K562 (cell line): ENCODE measurements around the gene CNP. TPM values are rescaled to one million over a fixed set of nuclear protein-coding genes. Genes with fewer than 3 reads are reported as not detected.

Source experiments
- BRD4 ChIP-seq: fragments of 200-600 bp; sonication (generic); IDR thresholded peaks from 2 replicates; pipeline ENCODE4 v1.6.1; 2017; ENCODE audit warnings: inconsistent platforms
- CBFB ChIP-seq: sonication (generic); formaldehyde crosslinking; IDR thresholded peaks from 2 replicates; pipeline ENCODE4 v1.4.0; 2020; ENCODE audit warnings: mild to moderate bottlenecking, missing genetic modification reagents
- CSDE1 ChIP-seq, 2 experiments: fragments of 450-650 bp; IDR thresholded peaks; 2 replicates each; pipeline ENCODE4 v1.6.1; 2016; ENCODE audit warnings: mild to moderate bottlenecking in 1 of 2
- GABPA ChIP-seq: fragments of 200-800 bp; sonication (Bioruptor generic); conservative IDR thresholded peaks from 2 replicates; pipeline ENCODE4 v1.6.1; 2016; ENCODE audit warnings: low read depth, missing genetic modification characterization, missing compliant biosample characterization
- GABPB1 ChIP-seq: sonication (generic); formaldehyde crosslinking; IDR thresholded peaks from 2 replicates; pipeline ENCODE4 v1.8.0; 2022; ENCODE audit warnings: mild to moderate bottlenecking, missing genetic modification reagents
- HMGN3 ChIP-seq: IDR thresholded peaks from 2 replicates; pipeline ENCODE4 v1.6.1; 2011; ENCODE audit warnings: borderline replicate concordance, low read depth, mild to moderate bottlenecking, mixed read lengths, low read length; ENCODE audit not compliant: insufficient read length; ENCODE audit errors: extremely low read depth
- PTRF ChIP-seq: fragments of 450-650 bp; IDR thresholded peaks from 2 replicates; pipeline ENCODE4 v1.6.1; 2016; ENCODE audit warnings: mild to moderate bottlenecking, missing genetic modification characterization, missing compliant biosample characterization
- TAF1 ChIP-seq: IDR thresholded peaks from 2 replicates; pipeline ENCODE4 v1.6.1; 2011; ENCODE audit warnings: mild to moderate bottlenecking, low read length, moderate library complexity; ENCODE audit not compliant: insufficient read depth, control insufficient read depth, severe bottlenecking; ENCODE audit errors: extremely low read depth
- ZEB2 ChIP-seq: fragments of 450-650 bp; IDR thresholded peaks from 2 replicates; pipeline ENCODE4 v1.6.1; 2016
- ZNF197 ChIP-seq: fragments of 200-800 bp; sonication (Bioruptor generic); IDR thresholded peaks from 2 replicates; pipeline ENCODE4 v1.6.1; 2016; ENCODE audit warnings: low read depth, missing genetic modification characterization, missing compliant biosample characterization
- ZNF609 ChIP-seq: sonication (generic); formaldehyde crosslinking; IDR thresholded peaks from 2 replicates; pipeline ENCODE4 v1.8.1; 2023; ENCODE audit warnings: missing genetic modification reagents, mild to moderate bottlenecking, borderline replicate concordance
- ZNF668 ChIP-seq: fragments of 250-450 bp; sonication (Bioruptor Pico); IDR thresholded peaks from 2 replicates; pipeline ENCODE4 v1.8.0; 2022; ENCODE audit warnings: mild to moderate bottlenecking, inconsistent platforms
- ZNF785 ChIP-seq: fragments of 250-450 bp; sonication (Bioruptor Pico); IDR thresholded peaks from 2 replicates; pipeline ENCODE4 v1.4.0; 2020; ENCODE audit warnings: mild to moderate bottlenecking
- polyA plus RNA-seq, 8 experiments: library from polyadenylated mRNA; depleted of rRNA in 4 of 8; stranded (reverse) in 5 of 8; unstranded in 3 of 8; fragments of >200 nt; fragmentation: Nextera tagmentation in 2 of 8; fragmentation: Illumina TruSeq in 1 of 8; extraction: Ambion mirVana in 2 of 8; extraction: Trizol in 1 of 8; gene quantifications; 2 replicates each; pipeline versions ENCODE4 v1.2.1 to v1.2.3, GENCODE V29; 2011 to 2014; ENCODE audit warnings: inconsistent platforms in 1 of 8, missing spikeins in 1 of 8
- total RNA-seq, 7 experiments: library from RNA; depleted of rRNA in 6 of 7; stranded (reverse); fragments of >200 nt in 6 of 7; fragmentation: Illumina TruSeq in 2 of 7; extraction: Trizol in 2 of 7; gene quantifications; 2 replicates each; pipeline versions ENCODE4 v1.2.1 to v1.2.3, GENCODE V29; 2011 to 2021; ENCODE audit warnings: low replicate concordance in 1 of 7

CNP gene
- total and polyA plus RNA-seq, 9 of the 15 experiments (the other 6 are each of a cell fraction or from before 2014, with no cell fraction given), result 1.7 to 52.0 (median 29.1) TPM

DNA sequence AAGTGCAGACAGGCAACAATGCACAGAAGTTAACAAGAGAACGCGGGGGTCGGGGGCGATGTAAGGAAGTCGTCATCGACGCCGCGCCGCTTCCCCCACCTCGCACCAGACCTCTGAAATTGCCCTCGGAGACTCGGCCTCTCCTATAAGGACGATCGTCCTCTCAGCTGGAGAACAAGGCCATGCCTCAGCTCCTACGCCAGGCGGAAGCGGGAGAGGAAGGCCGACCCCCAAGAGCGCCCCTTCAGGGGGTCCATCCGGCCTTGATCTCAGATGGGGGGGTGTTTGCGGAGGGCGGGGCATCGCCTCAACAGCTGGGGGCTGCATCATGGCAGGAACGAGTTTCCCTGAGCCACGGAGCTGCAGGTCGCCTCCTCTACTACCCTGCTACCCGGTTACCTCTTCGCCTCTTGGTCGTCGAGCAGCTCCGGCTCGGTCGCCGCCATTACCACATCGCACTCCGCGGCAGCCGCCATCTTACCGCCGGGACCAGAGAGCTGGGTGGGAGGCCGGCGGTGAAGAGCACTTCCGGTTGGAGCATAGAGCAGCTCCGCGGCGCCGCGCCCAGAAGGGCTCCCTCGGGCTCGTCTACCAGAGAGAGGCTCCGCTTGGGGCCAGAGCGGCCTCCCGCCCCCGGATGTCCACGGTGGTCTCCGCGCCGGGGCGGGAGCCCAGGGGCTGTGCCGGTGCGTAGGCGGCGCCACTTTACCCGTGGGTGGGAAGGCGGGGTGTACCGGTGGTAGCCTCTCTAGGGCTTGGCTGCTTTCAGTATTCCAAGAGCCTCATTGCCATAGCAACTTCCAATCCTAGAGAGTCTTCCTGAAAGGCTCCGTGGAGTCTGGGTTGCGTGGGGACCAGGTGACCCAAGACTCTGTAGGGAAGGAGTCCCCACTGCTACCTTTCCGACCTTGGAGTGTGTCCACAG is 50.6 kb downstream of the CNP start, which contains the start of gene DNAJC7 (continued):
- TF ChIP-seq GABPB1 (CRISPR knock-in tag), result peak; percentile 95
- TF ChIP-seq GABPA (tag), result peak; percentile 97
- 0 out of 2 replicates have a peak, but pooled peaks have one; percentile 19 for TF ChIP-seq CBFB (CRISPR knock-in tag)
- peak; percentile 50 to 86; a peak in 3 of 4 replicates for TF ChIP-seq CSDE1 (IDR thresholded peaks at IDR 0.05)
- peak; percentile 99 for TF ChIP-seq TAF1
- TF ChIP-seq HMGN3, result peak; percentile 73
- no peak for TF ChIP-seq ZNF668 (CRISPR knock-in tag)
- TF ChIP-seq PTRF (tag), result no peak
- peak; percentile 96 for TF ChIP-seq BRD4
- peak; percentile 74; the same call in 1 of the 2 replicates for TF ChIP-seq ZNF197 (CRISPR knock-in tag)
- peak; percentile 36; the same call in 1 of the 2 replicates for TF ChIP-seq ZEB2
- TF ChIP-seq ZNF609 (CRISPR knock-in tag), result no peak
- no peak for TF ChIP-seq ZNF785
